DOHH2 (cell line): Measurements from ENCODE around the gene TMEM52.

Source experiments
- CTCF ChIP-seq: fragments of 200-600 bp; sonication (generic); IDR thresholded peaks from one replicate; pipeline ENCODE4 v1.5.1; 2014; ENCODE audit warnings: antibody characterized with exemption, mild to moderate bottlenecking, low read depth, low read length; ENCODE audit not compliant: poor library complexity, severe bottlenecking
- EZH2phosphoT487 ChIP-seq: fragments of 200-600 bp; sonication (generic); IDR thresholded peaks from 2 replicates; pipeline ENCODE4 v1.6.1; 2017; ENCODE audit warnings: borderline replicate concordance, mild to moderate bottlenecking, antibody characterized with exemption, low read length, moderate library complexity, mixed read lengths

GRCh38 chr1:1960480-1961196, 41.6 kb upstream of the TMEM52 start:
- TF ChIP-seq CTCF (no peak), EZH2phosphoT487 (no peak)
